Measurements from ENCODE around the gene HSD17B2.

DNA sequence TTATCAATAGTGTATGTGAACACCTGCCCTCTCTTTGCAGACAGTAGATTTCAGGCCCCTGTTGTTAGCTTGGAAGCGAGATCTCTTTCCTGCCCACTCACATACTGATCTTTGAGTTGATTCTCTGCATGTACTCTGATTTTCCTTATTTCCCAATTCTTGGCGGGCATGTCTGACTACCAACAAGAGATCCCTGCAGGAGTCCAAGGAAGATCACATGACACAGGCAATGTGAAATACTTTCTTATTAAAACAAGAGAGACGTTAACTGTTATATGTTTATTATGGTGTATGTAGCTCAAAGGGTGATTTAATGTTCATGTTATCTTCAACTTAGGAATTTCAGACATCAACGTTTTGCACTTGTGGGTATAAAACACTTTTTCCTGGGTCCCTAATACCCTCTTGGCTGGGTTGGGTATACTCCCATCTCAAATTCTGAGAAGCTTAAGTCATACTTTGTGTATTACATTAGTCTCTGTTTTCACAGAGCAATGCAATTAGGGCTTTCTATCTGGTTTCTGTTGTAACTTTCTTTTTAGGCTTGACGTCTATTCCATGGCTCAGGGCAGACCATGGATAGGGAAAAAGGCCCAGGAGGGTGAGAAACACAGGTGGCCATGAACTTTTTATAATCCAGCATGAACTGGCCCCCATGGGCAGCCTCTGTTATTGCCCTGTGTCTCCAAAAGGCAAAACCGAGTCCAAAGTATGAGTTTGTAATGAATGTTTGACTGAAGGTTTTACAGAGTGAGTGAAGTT, 32.2 kb downstream of the HSD17B2 start:
- no peak for TF ChIP-seq CTCF (IDR thresholded peaks at IDR 0.05; ENCODE audit: low read depth, low read length, poor library complexity, severe bottlenecking)
- TF ChIP-seq EZH2phosphoT487 (IDR thresholded peaks at IDR 0.05; ENCODE audit: borderline replicate concordance, low read length), result no peak
